Measurements from ENCODE around the gene KRT9. TPM values are rescaled to one million over a fixed set of nuclear protein-coding genes. Genes with fewer than 3 reads are reported as not detected.

Gene KRT9
- total RNA-seq, 1 experiment from 2014 or later, result not detected

GRCh38 chr17:41567317-41567716 lies 4.5 kb downstream of the KRT9 start:
- intact Hi-C loops (cut with micrococcal nuclease; ENCODE audit: unreplicated experiment), result no loop called here
- no TSS peak for BruUV-seq (replicated peaks)
- POLR2A ChIA-PET (ENCODE audit: low non-redundant PET), result no interaction called here
- DNase-seq (ENCODE audit: low spot score), result no peak
- no peak overlapping the region for H3K4me3 ChIP-seq (ENCODE audit: low read depth, low read length, poor library complexity, severe bottlenecking)
- H3K36me3 ChIP-seq (ENCODE audit: insufficient read depth, low read length, poor library complexity, severe bottlenecking), result no peaks in the 10 kb centered on the region
- no peaks in the 10 kb centered on the region for H3K9me3 ChIP-seq (ENCODE audit: low read depth, low read length, poor library complexity, severe bottlenecking)
- CTCF ChIA-PET, result no interaction called here
- H3K27me3 ChIP-seq (replicated peaks; ENCODE audit: insufficient read depth, low read depth, low read length, poor library complexity), result no peaks in the 10 kb centered on the region
- no peak overlapping the region for H3K27ac ChIP-seq (ENCODE audit: low read depth, low read length, poor library complexity, severe bottlenecking)
- no peak for TF ChIP-seq EZH2 (IDR thresholded peaks at IDR 0.05; ENCODE audit: borderline replicate concordance, low read depth, low read length, poor library complexity, severe bottlenecking)
- no peak for TF ChIP-seq CTCF (conservative IDR thresholded peaks at IDR 0.05; ENCODE audit: low read depth, low read length)
- no peaks in the 10 kb centered on the region for H3K4me1 ChIP-seq (ENCODE audit: insufficient read depth, low read length, poor library complexity, severe bottlenecking)

- no TSS peak for BruUV-seq (replicated peaks)
- ChIA-PET CTCF (no interaction called here), POLR2A (ENCODE audit: low non-redundant PET) (no interaction called here)
- H3K27ac ChIP-seq (ENCODE audit: low read depth, low read length, poor library complexity, severe bottlenecking), result no peak overlapping the region
- H3K4me1 ChIP-seq (ENCODE audit: insufficient read depth, low read length, poor library complexity, severe bottlenecking), result no peaks in the 10 kb centered on the region
- no peak for DNase-seq (ENCODE audit: low spot score)
- H3K27me3 ChIP-seq (replicated peaks; ENCODE audit: insufficient read depth, low read depth, low read length, poor library complexity), result no peaks in the 10 kb centered on the region
- H3K36me3 ChIP-seq (ENCODE audit: insufficient read depth, low read length, poor library complexity, severe bottlenecking), result no peaks in the 10 kb centered on the region
- TF ChIP-seq CTCF (conservative IDR thresholded peaks at IDR 0.05; ENCODE audit: low read depth, low read length) (no peak), EZH2 (IDR thresholded peaks at IDR 0.05; ENCODE audit: borderline replicate concordance, low read depth, low read length, poor library complexity, severe bottlenecking) (no peak)
- no peak overlapping the region for H3K4me3 ChIP-seq (ENCODE audit: low read depth, low read length, poor library complexity, severe bottlenecking)
- no peaks in the 10 kb centered on the region for H3K9me3 ChIP-seq (ENCODE audit: low read depth, low read length, poor library complexity, severe bottlenecking)
- intact Hi-C loops (cut with micrococcal nuclease; ENCODE audit: unreplicated experiment), result no loop called here
These were observed 6.5 kb downstream of the KRT9 start for GRCh38 chr17:41565338-41565737.

GRCh38 chr17:41563607-41564170 lies 8.2 kb downstream of the KRT9 start:
- Histone ChIP-seq H3K9me3 (ENCODE audit: low read depth, low read length, poor library complexity, severe bottlenecking) (no peaks in the 10 kb centered on the region), H3K36me3 (ENCODE audit: insufficient read depth, low read length, poor library complexity, severe bottlenecking) (no peaks in the 10 kb centered on the region), H3K4me1 (ENCODE audit: insufficient read depth, low read length, poor library complexity, severe bottlenecking) (no peaks in the 10 kb centered on the region), H3K4me3 (ENCODE audit: low read depth, low read length, poor library complexity, severe bottlenecking) (no peak overlapping the region), H3K27ac (ENCODE audit: low read depth, low read length, poor library complexity, severe bottlenecking) (no peak overlapping the region), H3K27me3 (replicated peaks; ENCODE audit: insufficient read depth, low read depth, low read length, poor library complexity) (no peaks in the 10 kb centered on the region)
- CTCF ChIA-PET, result interaction anchor here (0.7 kb wide), 1 partner anchor 15 kb away, joined by 3 read pairs; no protein-coding TSS in a partner anchor
- no peak for TF ChIP-seq CTCF (conservative IDR thresholded peaks at IDR 0.05; ENCODE audit: low read depth, low read length)
- TF ChIP-seq EZH2 (IDR thresholded peaks at IDR 0.05; ENCODE audit: borderline replicate concordance, low read depth, low read length, poor library complexity, severe bottlenecking), result no peak
- POLR2A ChIA-PET (ENCODE audit: low non-redundant PET), result no interaction called here
- intact Hi-C loops (cut with micrococcal nuclease; ENCODE audit: unreplicated experiment), result no loop called here
- no TSS peak for BruUV-seq (replicated peaks)
- peak; percentile 15 for DNase-seq (ENCODE audit: low spot score)
